Vagina (tissue), 2 donors: Measurements from ENCODE around the gene NOP56. TPM values are rescaled to one million over a fixed set of nuclear protein-coding genes. Genes with fewer than 3 reads are reported as not detected.
A peak's percentile ranks its signal among the peaks of the same experiment; 100 is the strongest.

Experiments
- DNase-seq, 2 donors: peaks; one replicate each; pipeline ENCODE4 v3.0.0-alpha.2; 2017; ENCODE audit errors: extremely low spot score in 2 of 2
- H3K27ac ChIP-seq: fragments of 200-600 bp; sonication (generic); one replicate; pipeline ENCODE4 v1.5.1; 2019
- H3K27me3 ChIP-seq: fragments of 200-600 bp; sonication (generic); one replicate; pipeline ENCODE4 v1.5.1; 2019
- H3K36me3 ChIP-seq, 2 donors: fragments of 200-600 bp; sonication (generic); one replicate each; pipeline ENCODE4 v1.5.1; 2017 to 2019
- H3K4me1 ChIP-seq: fragments of 200-600 bp; sonication (generic); one replicate; pipeline ENCODE4 v1.5.1; 2019
- H3K4me3 ChIP-seq, 2 donors: fragments of 200-600 bp; sonication (generic); 1 replicate in 1 of 2; 2 replicates in 1 of 2; pipeline ENCODE4 v1.5.1; 2016 to 2019
- H3K9me3 ChIP-seq: fragments of 200-600 bp; sonication (generic); one replicate; pipeline ENCODE4 v1.5.1; 2019
- CTCF ChIP-seq, 3 experiments: fragments of 450-650 bp in 2 of 3; fragments of 200-600 bp in 1 of 3; sonication (generic) in 1 of 3; IDR thresholded peaks; one replicate each; pipeline ENCODE4 v1.5.1; 2017 to 2019; ENCODE audit warnings: antibody characterized with exemption in 3 of 3, mild to moderate bottlenecking in 2 of 3, moderate library complexity in 2 of 3
- POLR2A ChIP-seq, 2 donors: fragments of 450-650 bp; IDR thresholded peaks; one replicate each; pipeline ENCODE4 v1.6.1; 2017; ENCODE audit warnings: antibody characterized with exemption in 2 of 2, mild to moderate bottlenecking in 2 of 2, moderate library complexity in 2 of 2
- POLR2AphosphoS5 ChIP-seq, 2 donors: sonication (generic); formaldehyde crosslinking; IDR thresholded peaks; one replicate each; pipeline ENCODE4 v1.9.0; 2017; ENCODE audit warnings: antibody characterized with exemption in 2 of 2, mild to moderate bottlenecking in 2 of 2, low read depth in 1 of 2; ENCODE audit not compliant: insufficient read depth in 1 of 2
- intact Hi-C: fragments of 100-400 bp; cut with DNase I; formaldehyde crosslinking; loops from one replicate; pipeline ENCODE4 v1.15.1; 2023
- total RNA-seq: library from RNA; depleted of rRNA; stranded (reverse); fragments of >200 nt; gene quantifications from one replicate; pipeline ENCODE4 v1.2.3, GENCODE V29; 2016

Gene NOP56
- total RNA-seq, 1 donor from 2014 or later: 87.7 TPM

GRCh38 chr20:2653556-2654383 is 1.3 kb downstream of the NOP56 start:
- Histone ChIP-seq H3K4me3 (peak overlapping the region; percentile 54 to 91), H3K36me3 (peaks cover 3 to 47% of the 10 kb centered on the region in 2 donors), H3K27ac (peak overlapping the region; percentile 89), H3K9me3 (no peaks in the 10 kb centered on the region), H3K27me3 (no peaks in the 10 kb centered on the region), H3K4me1 (peaks cover 28% of the 10 kb centered on the region)
- intact Hi-C loops: loop anchor here (10.0 kb wide), 1 partner anchor 119 kb away; the partner anchor contains the start of gene TMC2
- DNase-seq: no peak
- no peak for TF ChIP-seq CTCF (IDR thresholded peaks at IDR 0.05)
- no peak for TF ChIP-seq POLR2AphosphoS5 (IDR thresholded peaks at IDR 0.05; ENCODE audit: insufficient read depth in 1 of 2, low read depth in 1 of 2)
- no peak for TF ChIP-seq POLR2A (IDR thresholded peaks at IDR 0.05)

GRCh38 chr20:2654384-2654822 is 2.0 kb downstream of the NOP56 start:
- H3K27ac ChIP-seq: no peak overlapping the region
- peaks cover 3 to 52% of the 10 kb centered on the region in 2 donors for H3K36me3 ChIP-seq
- no peaks in the 10 kb centered on the region for H3K9me3 ChIP-seq
- no peak for TF ChIP-seq CTCF (IDR thresholded peaks at IDR 0.05)
- no peak for TF ChIP-seq POLR2A (IDR thresholded peaks at IDR 0.05)
- TF ChIP-seq POLR2AphosphoS5 (IDR thresholded peaks at IDR 0.05; ENCODE audit: insufficient read depth in 1 of 2, low read depth in 1 of 2): no peak
- DNase-seq: no peak
- intact Hi-C loops: loop anchor here (10.0 kb wide), 1 partner anchor 120 kb away; the partner anchor contains the start of gene TMC2
- no peak overlapping the region for H3K4me3 ChIP-seq
- peaks cover 28% of the 10 kb centered on the region for H3K4me1 ChIP-seq
- H3K27me3 ChIP-seq: no peaks in the 10 kb centered on the region

GRCh38 chr20:2654831-2655230 is 2.4 kb downstream of the NOP56 start:
- no peak overlapping the region for H3K27ac ChIP-seq
- no peak for DNase-seq
- no peaks in the 10 kb centered on the region for H3K27me3 ChIP-seq
- H3K4me1 ChIP-seq: peaks cover 28% of the 10 kb centered on the region
- intact Hi-C loops: loop anchor here (10.0 kb wide), 1 partner anchor 120 kb away; the partner anchor contains the start of gene TMC2
- no peak for TF ChIP-seq POLR2AphosphoS5 (IDR thresholded peaks at IDR 0.05; ENCODE audit: insufficient read depth in 1 of 2, low read depth in 1 of 2)
- no peak for TF ChIP-seq POLR2A (IDR thresholded peaks at IDR 0.05)
- no peak for TF ChIP-seq CTCF (IDR thresholded peaks at IDR 0.05)
- no peaks in the 10 kb centered on the region for H3K9me3 ChIP-seq
- H3K36me3 ChIP-seq: peaks cover 3 to 56% of the 10 kb centered on the region in 2 donors
- no peak overlapping the region for H3K4me3 ChIP-seq

GRCh38 chr20:2655331-2656116 is 3.1 kb downstream of the NOP56 start:
- intact Hi-C loops: loop anchor here (10.0 kb wide), 1 partner anchor 121 kb away; the partner anchor contains the start of gene TMC2
- H3K4me1 ChIP-seq: peaks cover 28% of the 10 kb centered on the region
- no peak for TF ChIP-seq POLR2A (IDR thresholded peaks at IDR 0.05)
- no peak for DNase-seq
- no peak overlapping the region for H3K4me3 ChIP-seq
- H3K27me3 ChIP-seq: no peaks in the 10 kb centered on the region
- H3K27ac ChIP-seq: no peak overlapping the region
- H3K9me3 ChIP-seq: no peaks in the 10 kb centered on the region
- peaks cover 6 to 63% of the 10 kb centered on the region in 2 donors for H3K36me3 ChIP-seq

GRCh38 chr20:2656471-2657117 is 4.2 kb downstream of the NOP56 start:
- H3K4me3 ChIP-seq: no peak overlapping the region
- no peaks in the 10 kb centered on the region for H3K27me3 ChIP-seq
- TF ChIP-seq POLR2AphosphoS5 (IDR thresholded peaks at IDR 0.05; ENCODE audit: insufficient read depth in 1 of 2, low read depth in 1 of 2): no peak
- no peak for TF ChIP-seq CTCF (IDR thresholded peaks at IDR 0.05)
- no peak for TF ChIP-seq POLR2A (IDR thresholded peaks at IDR 0.05)
- DNase-seq: no peak
- no peak overlapping the region for H3K27ac ChIP-seq
- intact Hi-C loops: loop anchor here (10.0 kb wide), 1 partner anchor 122 kb away; the partner anchor contains the start of gene TMC2
- peaks cover 21% of the 10 kb centered on the region for H3K4me1 ChIP-seq
- no peaks in the 10 kb centered on the region for H3K9me3 ChIP-seq
- H3K36me3 ChIP-seq: peaks cover 7 to 71% of the 10 kb centered on the region in 2 donors
